AG04450 (cell line): Measurements from ENCODE around the gene PITRM1. TPM values are rescaled to one million over a fixed set of nuclear protein-coding genes. Genes with fewer than 3 reads are reported as not detected.
A peak's percentile ranks its signal among the peaks of the same experiment; 100 is the strongest.

Experiments
- CTCF ChIA-PET: fragments of 300-600, 350-600 bp; formaldehyde crosslinking; extraction: SDS; loops from one replicate; lab custom pipeline; 2022; ENCODE audit warnings: antibody characterized with exemption, inconsistent platforms; lab: Charles Lee
- POLR2A ChIA-PET: fragments of 350-600 bp; formaldehyde crosslinking; extraction: SDS; loops from one replicate; lab custom pipeline; 2021; ENCODE audit warnings: antibody characterized with exemption, inconsistent platforms; lab: Yijun Ruan, JAX
- DNase-seq: peaks from one replicate; pipeline ENCODE4 v3.0.0-alpha.2; 2011; ENCODE audit warnings: low read depth, low spot score
- H3K27ac ChIP-seq: one replicate; pipeline ENCODE4 v1.5.1; 2012; ENCODE audit warnings: low read depth, low read length, control low read depth
- H3K27me3 ChIP-seq: one replicate; pipeline ENCODE4 v1.6.0; 2012; ENCODE audit warnings: low read length; ENCODE audit not compliant: control insufficient read depth, insufficient read depth
- H3K4me3 ChIP-seq: 2 replicates; pipeline ENCODE4 v1.5.1; 2011; ENCODE audit warnings: mild to moderate bottlenecking, low read depth, low read length, control low read depth
- H3K9me3 ChIP-seq: 2 replicates; pipeline ENCODE4 v1.5.1; 2012; ENCODE audit warnings: low read length; ENCODE audit not compliant: control insufficient read depth, insufficient read depth
- polyA plus RNA-seq: library from polyadenylated mRNA; depleted of rRNA; stranded (reverse); fragments of >200 nt; gene quantifications from 2 replicates; pipeline ENCODE4 v1.2.3, GENCODE V29; 2011; rRNA removed
- TF ChIP-seq, protein P1 (sequence below): IDR thresholded peaks from 2 replicates; pipeline ENCODE4 v1.5.1; 2011; ENCODE audit warnings: low read depth, low read length, control low read depth, inconsistent platforms

PITRM1 gene
- polyA plus RNA-seq, 1 experiment = 52.8 TPM

- H3K9me3 ChIP-seq = no peaks in the 10 kb centered on the region; the same call in 1 of the 2 replicates
- H3K27me3 ChIP-seq = no peaks in the 10 kb centered on the region
- H3K4me3 ChIP-seq = no peak overlapping the region
- ChIA-PET CTCF (interaction anchor here (1.2 to 2.6 kb wide), 2 partner anchors 50 to 51 kb away, joined by 6 to 20 read pairs; no protein-coding TSS in a partner anchor), POLR2A (interaction anchor here (0.7 to 2.4 kb wide), 3 partner anchors 14 to 48 kb away, joined by 8 to 17 read pairs (median 9); no protein-coding TSS in a partner anchor)
- no peak for DNase-seq
- TF ChIP-seq, protein P1, sequence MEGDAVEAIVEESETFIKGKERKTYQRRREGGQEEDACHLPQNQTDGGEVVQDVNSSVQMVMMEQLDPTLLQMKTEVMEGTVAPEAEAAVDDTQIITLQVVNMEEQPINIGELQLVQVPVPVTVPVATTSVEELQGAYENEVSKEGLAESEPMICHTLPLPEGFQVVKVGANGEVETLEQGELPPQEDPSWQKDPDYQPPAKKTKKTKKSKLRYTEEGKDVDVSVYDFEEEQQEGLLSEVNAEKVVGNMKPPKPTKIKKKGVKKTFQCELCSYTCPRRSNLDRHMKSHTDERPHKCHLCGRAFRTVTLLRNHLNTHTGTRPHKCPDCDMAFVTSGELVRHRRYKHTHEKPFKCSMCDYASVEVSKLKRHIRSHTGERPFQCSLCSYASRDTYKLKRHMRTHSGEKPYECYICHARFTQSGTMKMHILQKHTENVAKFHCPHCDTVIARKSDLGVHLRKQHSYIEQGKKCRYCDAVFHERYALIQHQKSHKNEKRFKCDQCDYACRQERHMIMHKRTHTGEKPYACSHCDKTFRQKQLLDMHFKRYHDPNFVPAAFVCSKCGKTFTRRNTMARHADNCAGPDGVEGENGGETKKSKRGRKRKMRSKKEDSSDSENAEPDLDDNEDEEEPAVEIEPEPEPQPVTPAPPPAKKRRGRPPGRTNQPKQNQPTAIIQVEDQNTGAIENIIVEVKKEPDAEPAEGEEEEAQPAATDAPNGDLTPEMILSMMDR = no peak
- peak overlapping the region; percentile 93 for H3K27ac ChIP-seq
Observed at GRCh38 chr10:3093996-3094395, 78.6 kb downstream of the PITRM1 start.

DNA sequence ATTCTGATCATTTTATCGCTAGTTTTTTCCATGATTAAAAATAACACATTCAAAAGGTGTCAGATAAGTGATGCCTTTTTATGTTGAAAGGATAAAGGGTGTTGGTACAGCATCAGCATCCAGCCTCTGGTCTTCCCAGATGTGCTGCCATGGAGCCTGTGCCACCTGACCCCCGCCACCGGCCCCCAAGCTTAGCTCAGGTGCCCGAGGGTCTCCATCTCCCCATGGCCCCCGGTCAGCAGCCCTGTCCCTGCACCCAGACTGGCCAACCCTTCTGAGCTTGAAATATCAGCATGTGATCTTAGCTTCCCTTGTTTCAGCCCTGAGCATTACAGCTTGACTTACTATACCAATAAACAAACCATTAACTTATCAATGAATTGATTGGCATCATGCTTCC lies 80.7 kb downstream of the PITRM1 start:
- H3K4me3 ChIP-seq = no peak overlapping the region
- H3K9me3 ChIP-seq = no peaks in the 10 kb centered on the region; the same call in 1 of the 2 replicates
- no peaks in the 10 kb centered on the region for H3K27me3 ChIP-seq
- TF ChIP-seq, protein P1 = no peak
- H3K27ac ChIP-seq = no peak overlapping the region
- POLR2A ChIA-PET = interaction anchor here (1.1 to 1.8 kb wide), 2 partner anchors 15 to 24 kb away, joined by 4 to 7 read pairs; no protein-coding TSS in a partner anchor
- no peak for DNase-seq
- CTCF ChIA-PET = interaction anchor here (1.3 to 2.6 kb wide), 3 partner anchors 11 to 48 kb away, joined by 3 to 20 read pairs (median 3); no protein-coding TSS in a partner anchor

DNA sequence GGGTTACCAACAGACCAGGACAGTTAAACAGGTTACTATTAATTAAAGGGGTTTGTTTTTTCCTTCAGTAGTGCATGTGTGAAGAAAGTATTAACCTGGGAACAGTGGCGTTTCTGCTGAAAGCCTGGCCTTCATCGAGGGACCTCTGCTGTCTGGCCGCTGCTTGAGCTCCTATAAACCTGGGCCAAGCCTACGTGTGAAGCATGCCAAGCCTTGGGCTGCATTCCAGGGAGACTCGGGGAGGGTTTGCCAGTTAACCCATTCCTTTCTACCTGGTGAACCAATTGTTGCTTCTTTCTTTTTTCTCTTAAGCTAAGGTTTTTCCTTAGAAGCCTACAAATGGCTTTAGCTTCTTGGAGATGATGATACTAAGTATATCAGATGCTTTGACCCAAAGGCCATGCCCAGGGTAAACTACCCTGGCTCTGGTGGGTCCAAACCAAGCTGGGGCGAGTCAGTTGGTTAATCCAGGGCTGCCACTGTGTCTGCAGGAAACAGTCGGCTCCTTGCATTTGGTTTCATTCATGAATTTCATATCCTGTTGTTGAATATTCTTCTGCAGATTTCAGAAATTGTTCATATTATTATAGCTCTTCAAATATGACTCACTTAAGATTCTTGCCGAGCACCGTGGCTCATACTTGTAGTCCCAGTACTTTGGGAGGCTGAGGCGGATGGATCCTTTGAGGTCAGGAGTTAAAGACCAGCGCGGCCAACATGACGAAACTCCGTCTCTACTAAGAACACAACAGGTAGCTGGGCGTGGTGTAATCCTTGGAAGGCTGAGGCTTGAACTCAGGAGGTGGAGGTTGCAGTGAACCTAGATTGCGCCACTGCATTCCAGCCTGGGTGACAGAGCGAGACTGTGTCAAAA lies 81.4 kb downstream of the PITRM1 start:
- no peaks in the 10 kb centered on the region; the same call in 1 of the 2 replicates for H3K9me3 ChIP-seq
- CTCF ChIA-PET = interaction anchor here (0.6 to 2.6 kb wide), 5 partner anchors 10 to 163 kb away, joined by 3 to 20 read pairs (median 3); no protein-coding TSS in a partner anchor
- TF ChIP-seq, protein P1 = no peak
- POLR2A ChIA-PET = interaction anchor here (0.6 to 1.8 kb wide), 4 partner anchors 10 to 1681 kb away, joined by 3 to 7 read pairs (median 4); no protein-coding TSS in a partner anchor
- DNase-seq = peak; percentile 55
- H3K27ac ChIP-seq = peak overlapping the region; percentile 78
- H3K27me3 ChIP-seq = no peaks in the 10 kb centered on the region
- H3K4me3 ChIP-seq = no peak overlapping the region

DNA sequence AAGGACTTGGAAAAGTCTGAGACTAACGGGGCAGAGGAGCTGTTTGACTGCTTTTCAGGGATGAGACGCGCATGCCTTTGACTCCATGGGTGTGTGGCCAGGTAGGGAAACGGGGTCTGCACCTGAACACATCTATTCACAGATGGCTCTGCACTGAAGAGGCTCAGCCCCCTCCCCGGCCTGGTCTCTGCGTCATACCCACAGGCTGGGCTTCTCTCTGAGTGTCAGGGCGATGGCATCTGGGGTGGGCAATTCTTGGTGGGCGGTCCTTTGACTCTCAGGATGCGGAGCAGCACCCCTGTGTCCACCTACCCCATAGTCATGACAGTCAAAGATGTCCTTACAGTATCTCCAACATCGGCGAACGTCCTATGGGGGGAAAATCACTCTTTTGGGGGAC lies 82.2 kb downstream of the PITRM1 start:
- Histone ChIP-seq H3K4me3 (no peak overlapping the region), H3K9me3 (no peaks in the 10 kb centered on the region; the same call in 1 of the 2 replicates), H3K27ac (no peak overlapping the region), H3K27me3 (no peaks in the 10 kb centered on the region)
- TF ChIP-seq, protein P1 = no peak
- CTCF ChIA-PET = interaction anchor here (0.7 to 1.4 kb wide), 2 partner anchors 45 to 162 kb away, joined by 3 read pairs; no protein-coding TSS in a partner anchor
- DNase-seq = no peak
- POLR2A ChIA-PET = interaction anchor here (0.8 to 1.8 kb wide), 2 partner anchors 22 to 1682 kb away, joined by 3 to 7 read pairs; no protein-coding TSS in a partner anchor

Other genes with a start within 250 kb of the PITRM1 start
- gene PFKP, start 105.2 kb downstream of the PITRM1 start, polyA plus RNA-seq = 122 and 135 TPM in 2 replicates